Caco-2 (cell line): ENCODE measurements around the gene MYBPHL. TPM values are rescaled to one million over a fixed set of nuclear protein-coding genes. Genes with fewer than 3 reads are reported as not detected.

Source experiments
- BruUV-seq: library from RNA; stranded (reverse); fragments of 400-500 nt; replicated peaks from 2 replicates; lab custom pipeline; 2021; lab: Mats Ljungman, UMichigan
- CTCF ChIA-PET: fragments of 300-600 bp; sonication (Branson Sonifier 250); formaldehyde crosslinking; loops from one replicate; lab custom pipeline; 2022; ENCODE audit warnings: antibody characterized with exemption; lab: Charles Lee
- POLR2A ChIA-PET: fragments of 300-600 bp; sonication (Branson Sonifier 250); formaldehyde crosslinking; loops from one replicate; lab custom pipeline; 2022; ENCODE audit warnings: antibody characterized with exemption; lab: Charles Lee
- DNase-seq, 2 experiments: peaks; one replicate each; pipeline versions ENCODE4 v3.0.0 to v3.0.0-alpha.2; 2020 to 2022
- H3K27me3 ChIP-seq: replicated peaks from 2 replicates; pipeline ENCODE4 v1.6.0; 2011; ENCODE audit warnings: low read length; ENCODE audit not compliant: control insufficient read depth, insufficient read depth
- H3K36me3 ChIP-seq: 2 replicates; pipeline ENCODE4 v1.5.1; 2011; ENCODE audit warnings: low read length; ENCODE audit not compliant: control insufficient read depth, insufficient read depth
- H3K4me1 ChIP-seq: fragments of 250-450 bp; sonication (Bioruptor Pico); 2 replicates; pipeline ENCODE4 v1.5.1; 2020; ENCODE audit warnings: mild to moderate bottlenecking
- H3K4me3 ChIP-seq: 2 replicates; pipeline ENCODE4 v1.5.1; 2011; ENCODE audit warnings: low read depth, mild to moderate bottlenecking, control low read depth, low read length
- H3K9me3 ChIP-seq: fragments of 250-450 bp; sonication (Bioruptor Pico); 2 replicates; pipeline ENCODE4 v1.5.1; 2020; ENCODE audit warnings: mild to moderate bottlenecking, moderate library complexity
- H3K27ac Mint-ChIP-seq: one replicate; pipeline ENCODE4 v1.8.0; 2022; ENCODE audit warnings: mixed read lengths; ENCODE audit not compliant: unreplicated experiment
- H3K27me3 Mint-ChIP-seq: one replicate; pipeline ENCODE4 v1.8.0; 2022; ENCODE audit warnings: mixed read lengths; ENCODE audit not compliant: insufficient read depth, unreplicated experiment
- H3K36me3 Mint-ChIP-seq: one replicate; pipeline ENCODE4 v1.8.0; 2022; ENCODE audit warnings: mild to moderate bottlenecking, mixed read lengths; ENCODE audit not compliant: insufficient read depth, unreplicated experiment
- H3K4me1 Mint-ChIP-seq: one replicate; pipeline ENCODE4 v1.8.0; 2022; ENCODE audit warnings: low read depth, mixed read lengths; ENCODE audit not compliant: unreplicated experiment
- H3K4me3 Mint-ChIP-seq: one replicate; pipeline ENCODE4 v1.8.0; 2022; ENCODE audit warnings: mild to moderate bottlenecking, moderate library complexity, mixed read lengths; ENCODE audit not compliant: unreplicated experiment
- H3K9me3 Mint-ChIP-seq: one replicate; pipeline ENCODE4 v1.8.0; 2022; ENCODE audit warnings: mixed read lengths; ENCODE audit not compliant: unreplicated experiment
- CTCF ChIP-seq, 2 experiments: fragments of 200-600 bp in 1 of 2; IDR thresholded peaks; 1 replicate in 1 of 2; 2 replicates in 1 of 2; pipeline versions ENCODE4 v1.5.1 to v1.8.0; 2011 to 2022; ENCODE audit warnings: antibody characterized with exemption in 1 of 2, control low read depth in 1 of 2, inconsistent platforms in 1 of 2, low read depth in 1 of 2, low read length in 1 of 2, mild to moderate bottlenecking in 1 of 2, moderate library complexity in 1 of 2; ENCODE audit not compliant: insufficient read depth in 1 of 2, severe bottlenecking in 1 of 2, unreplicated experiment in 1 of 2
- intact Hi-C: fragments of 100-400 bp; cut with micrococcal nuclease; formaldehyde crosslinking; loops from one replicate; pipeline ENCODE4 v1.10.0; 2022; ENCODE audit not compliant: unreplicated experiment
- total RNA-seq: library from RNA; stranded (reverse); gene quantifications from 2 replicates; pipeline ENCODE4 v1.2.3, GENCODE V29; 2022

The MYBPHL gene
- total RNA-seq, 1 experiment from 2014 or later, result not detected

- H3K27me3 ChIP-seq, result no peaks in the 10 kb centered on the region
- POLR2A ChIA-PET, result no interaction called here
- no peaks in the 10 kb centered on the region for H3K36me3 ChIP-seq
- peaks cover 5% of the 10 kb centered on the region for H3K36me3 Mint-ChIP-seq
- peaks cover 9% of the 10 kb centered on the region for H3K4me1 ChIP-seq
- no TSS peak for BruUV-seq
- intact Hi-C loops, result no loop called here
- no peak for TF ChIP-seq CTCF (IDR thresholded peaks at IDR 0.05; ENCODE audit: insufficient read depth in 1 of 2, low read depth in 1 of 2, low read length in 1 of 2, severe bottlenecking in 1 of 2, unreplicated experiment in 1 of 2)
- no peak overlapping the region for H3K27ac Mint-ChIP-seq
- DNase-seq, result no peak
- H3K4me1 Mint-ChIP-seq, result peaks cover 7% of the 10 kb centered on the region
- H3K4me3 Mint-ChIP-seq, result no peak overlapping the region
- no peaks in the 10 kb centered on the region for H3K9me3 Mint-ChIP-seq
- no peaks in the 10 kb centered on the region for H3K9me3 ChIP-seq
- CTCF ChIA-PET, result interaction anchor here (0.8 kb wide), 1 partner anchor 145 kb away, joined by 3 read pairs; no protein-coding TSS in a partner anchor
- no peaks in the 10 kb centered on the region for H3K27me3 Mint-ChIP-seq
- no peak overlapping the region for H3K4me3 ChIP-seq
Observed at GRCh38 chr1:109255097-109255651, 51.6 kb downstream of the MYBPHL start.

GRCh38 chr1:109254621-109255096, 52.2 kb downstream of the MYBPHL start:
- Mint-ChIP-seq H3K4me1 (peaks cover 7% of the 10 kb centered on the region), H3K27me3 (no peaks in the 10 kb centered on the region), H3K9me3 (no peaks in the 10 kb centered on the region), H3K4me3 (no peak overlapping the region), H3K36me3 (peaks cover 5% of the 10 kb centered on the region), H3K27ac (no peak overlapping the region)
- H3K36me3 ChIP-seq, result no peaks in the 10 kb centered on the region
- no peak overlapping the region for H3K4me3 ChIP-seq
- peaks cover 9% of the 10 kb centered on the region for H3K4me1 ChIP-seq
- ChIA-PET POLR2A (no interaction called here), CTCF (interaction anchor here (0.8 kb wide), 1 partner anchor 146 kb away, joined by 3 read pairs; no protein-coding TSS in a partner anchor)
- intact Hi-C loops, result no loop called here
- TF ChIP-seq CTCF (IDR thresholded peaks at IDR 0.05; ENCODE audit: insufficient read depth in 1 of 2, low read depth in 1 of 2, low read length in 1 of 2, severe bottlenecking in 1 of 2, unreplicated experiment in 1 of 2), result no peak
- H3K27me3 ChIP-seq, result no peaks in the 10 kb centered on the region
- DNase-seq, result no peak
- no peaks in the 10 kb centered on the region for H3K9me3 ChIP-seq
- no TSS peak for BruUV-seq

GRCh38 chr1:109253803-109254620, 52.8 kb downstream of the MYBPHL start:
- Histone ChIP-seq H3K4me3 (no peak overlapping the region), H3K4me1 (peaks cover 11% of the 10 kb centered on the region), H3K36me3 (no peaks in the 10 kb centered on the region), H3K27me3 (no peaks in the 10 kb centered on the region), H3K9me3 (no peaks in the 10 kb centered on the region)
- Mint-ChIP-seq H3K27me3 (no peaks in the 10 kb centered on the region), H3K27ac (no peak overlapping the region), H3K4me1 (peaks cover 7% of the 10 kb centered on the region), H3K4me3 (no peak overlapping the region), H3K9me3 (no peaks in the 10 kb centered on the region), H3K36me3 (peaks cover 5% of the 10 kb centered on the region)
- no peak for TF ChIP-seq CTCF (IDR thresholded peaks at IDR 0.05; ENCODE audit: insufficient read depth in 1 of 2, low read depth in 1 of 2, low read length in 1 of 2, severe bottlenecking in 1 of 2, unreplicated experiment in 1 of 2)
- no peak for DNase-seq
- BruUV-seq, result no TSS peak
- CTCF ChIA-PET, result interaction anchor here (0.8 to 1.0 kb wide), 2 partner anchors 120 to 146 kb away, joined by 3 read pairs; no protein-coding TSS in a partner anchor
- POLR2A ChIA-PET, result interaction anchor here (0.6 kb wide), 1 partner anchor 163 kb away, joined by 3 read pairs; the partner anchor contains the start of gene TMEM167B
- intact Hi-C loops, result no loop called here
